Right lobe of liver (tissue), 4 donors: ENCODE measurements around the gene SPOP.

Experiments used
- POLR2A ChIP-seq: fragments of 450-650 bp; IDR thresholded peaks from one replicate; pipeline ENCODE4 v1.6.1; 2017; ENCODE audit warnings: antibody characterized with exemption, mild to moderate bottlenecking
- TF ChIP-seq, protein P1 (sequence below), 4 donors: fragments of 200-600 bp in 3 of 4; fragments of 450-650 bp in 1 of 4; IDR thresholded peaks; one replicate each; pipeline versions ENCODE4 v1.5.1 to v1.8.0; 2016 to 2022; ENCODE audit warnings: antibody characterized with exemption in 4 of 4, mild to moderate bottlenecking in 2 of 4
- donor health status: DM: no; HTN: no; CAD: no.
- donor health status: DM: no; HTN: no; CAD: no.
- donor health status: DM: no; HTN: yes; CAD: no.

DNA sequence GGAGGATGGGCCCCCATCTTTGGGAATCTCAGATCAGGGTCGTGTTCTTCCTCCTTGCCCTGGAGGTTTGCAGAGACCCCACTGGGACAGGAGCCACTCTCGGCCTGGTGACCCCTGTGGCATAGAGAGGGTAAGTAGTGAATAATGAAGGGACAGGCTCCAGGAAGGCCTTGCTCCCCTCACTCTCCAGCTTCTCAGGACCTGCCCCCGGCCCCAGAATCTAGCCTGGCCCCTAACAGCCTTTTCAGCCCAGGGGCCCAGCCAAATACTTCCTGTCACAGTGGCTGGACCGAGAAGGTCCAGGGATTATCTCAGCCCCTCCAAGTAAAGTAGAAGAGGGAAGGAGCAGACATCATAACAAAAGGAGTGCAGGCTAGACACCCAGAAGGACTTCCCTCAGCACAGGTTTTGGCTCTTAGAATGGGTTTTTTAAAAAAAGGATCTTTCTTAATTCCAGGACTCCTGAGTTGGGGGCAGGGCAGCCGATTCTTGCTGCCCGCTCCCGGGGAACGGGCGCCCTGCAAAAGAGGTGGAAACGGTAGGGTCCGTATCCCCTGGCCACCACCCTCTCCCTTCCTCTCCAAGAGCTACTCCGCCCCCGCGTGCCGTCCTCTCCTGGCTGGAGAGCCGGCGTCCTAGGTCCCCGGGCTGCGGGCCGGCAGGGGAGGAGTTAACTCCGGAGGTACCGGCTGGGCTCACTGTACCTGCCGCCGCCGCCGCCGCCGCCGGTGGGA, 102.8 kb downstream of the SPOP start:
- TF ChIP-seq, protein P1, sequence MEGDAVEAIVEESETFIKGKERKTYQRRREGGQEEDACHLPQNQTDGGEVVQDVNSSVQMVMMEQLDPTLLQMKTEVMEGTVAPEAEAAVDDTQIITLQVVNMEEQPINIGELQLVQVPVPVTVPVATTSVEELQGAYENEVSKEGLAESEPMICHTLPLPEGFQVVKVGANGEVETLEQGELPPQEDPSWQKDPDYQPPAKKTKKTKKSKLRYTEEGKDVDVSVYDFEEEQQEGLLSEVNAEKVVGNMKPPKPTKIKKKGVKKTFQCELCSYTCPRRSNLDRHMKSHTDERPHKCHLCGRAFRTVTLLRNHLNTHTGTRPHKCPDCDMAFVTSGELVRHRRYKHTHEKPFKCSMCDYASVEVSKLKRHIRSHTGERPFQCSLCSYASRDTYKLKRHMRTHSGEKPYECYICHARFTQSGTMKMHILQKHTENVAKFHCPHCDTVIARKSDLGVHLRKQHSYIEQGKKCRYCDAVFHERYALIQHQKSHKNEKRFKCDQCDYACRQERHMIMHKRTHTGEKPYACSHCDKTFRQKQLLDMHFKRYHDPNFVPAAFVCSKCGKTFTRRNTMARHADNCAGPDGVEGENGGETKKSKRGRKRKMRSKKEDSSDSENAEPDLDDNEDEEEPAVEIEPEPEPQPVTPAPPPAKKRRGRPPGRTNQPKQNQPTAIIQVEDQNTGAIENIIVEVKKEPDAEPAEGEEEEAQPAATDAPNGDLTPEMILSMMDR (IDR thresholded peaks at IDR 0.05): no peak
- no peak for TF ChIP-seq POLR2A
